GM19438 (cell line): ENCODE measurements around the gene RHNO1.

Source experiments
- ATAC-seq: cut with Tn5 transposase; IDR thresholded peaks from one replicate; pipeline ENCODE4 v1.9.1; 2021; ENCODE audit warnings: low read depth; ENCODE audit not compliant: unreplicated experiment

Gene RHNO1

DNA sequence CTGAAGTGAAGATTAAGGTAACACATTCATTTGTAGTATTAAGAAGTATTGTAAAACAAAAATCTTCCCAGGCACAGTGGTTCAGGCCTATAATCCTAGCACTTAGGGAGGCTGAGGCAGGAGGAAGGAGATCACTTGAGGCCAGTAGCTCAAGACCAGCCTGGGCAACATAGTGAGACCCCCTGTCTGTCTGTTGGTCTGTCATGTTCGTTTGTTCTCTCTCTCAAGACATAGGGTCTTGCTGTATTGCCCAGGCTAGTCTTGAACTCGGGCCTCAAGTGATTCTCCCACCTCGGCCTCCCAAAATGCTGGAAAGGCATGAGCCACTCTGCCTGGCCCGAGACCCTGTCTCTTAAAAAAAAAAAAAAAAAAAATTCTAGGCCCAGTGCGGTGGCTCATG lies 20.4 kb downstream of the RHNO1 start:
- no peak for ATAC-seq

DNA sequence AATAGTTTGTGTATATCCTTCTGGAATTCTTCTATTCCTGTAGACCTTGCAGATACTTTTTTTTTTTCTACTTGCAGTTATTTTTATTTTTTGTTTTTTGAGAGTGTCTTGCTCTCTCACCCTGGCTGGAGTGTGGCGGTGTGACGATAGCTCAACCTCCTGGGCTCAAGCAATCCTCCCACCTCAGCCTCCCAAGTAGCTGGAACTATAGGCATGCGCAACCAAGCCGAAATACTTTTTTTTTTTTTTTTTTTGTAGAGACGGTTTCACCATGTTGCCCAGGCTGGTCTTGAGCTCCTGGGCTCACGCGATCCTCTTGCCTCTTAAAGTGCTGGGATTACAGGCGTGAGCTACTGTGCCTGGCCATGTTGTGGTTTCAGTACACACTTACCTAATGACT lies 23.6 kb downstream of the RHNO1 start:
- no peak for ATAC-seq

DNA sequence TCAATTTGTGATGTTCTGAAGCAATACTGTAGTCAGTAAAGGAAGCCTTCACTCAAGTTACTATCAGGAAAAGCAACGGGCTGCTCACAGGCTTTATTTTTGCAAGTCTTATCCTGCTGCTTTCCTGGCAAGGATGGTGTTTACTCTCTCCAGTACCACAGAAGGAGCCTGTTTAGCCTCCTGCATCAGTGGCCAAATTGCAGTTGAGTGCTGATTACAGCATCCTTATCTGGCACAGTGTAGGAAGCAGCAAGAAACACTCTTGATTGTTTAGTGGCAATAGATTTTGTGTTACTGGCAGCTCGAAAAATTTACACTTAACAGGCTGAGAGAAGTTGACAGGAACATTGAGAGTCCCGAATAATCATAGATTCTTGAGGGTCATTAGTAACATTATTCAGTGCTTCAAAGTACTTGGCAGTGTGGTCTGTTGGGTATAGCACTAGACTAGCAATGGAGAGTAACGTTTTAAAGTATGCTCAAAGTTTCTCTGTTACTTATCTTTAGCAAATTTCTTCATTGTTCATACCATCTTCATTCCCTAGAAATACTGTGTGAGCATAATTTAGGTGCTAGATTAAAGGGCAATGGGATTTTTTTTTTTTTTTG lies 25.4 kb downstream of the RHNO1 start:
- no peak for ATAC-seq

DNA sequence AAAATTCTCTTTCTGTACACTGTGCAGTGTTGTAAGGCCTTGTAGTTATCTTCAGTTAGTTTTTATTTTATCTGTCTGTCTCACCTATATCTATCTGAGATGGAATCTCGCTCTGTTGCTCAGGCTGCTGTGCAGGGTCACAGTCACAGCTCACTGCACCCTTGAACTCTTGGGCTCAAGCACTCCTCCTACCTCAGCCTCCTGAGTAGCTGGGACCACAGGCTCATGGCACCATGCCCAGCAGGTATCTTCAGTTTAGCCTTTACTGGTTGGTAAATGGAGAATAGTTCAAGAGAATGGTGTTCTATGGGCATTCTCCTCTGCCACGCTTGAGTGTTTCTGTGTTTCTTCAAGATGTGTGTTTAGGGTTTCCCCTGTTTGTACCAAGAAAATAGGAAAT lies 27.2 kb downstream of the RHNO1 start:
- ATAC-seq: no peak

DNA sequence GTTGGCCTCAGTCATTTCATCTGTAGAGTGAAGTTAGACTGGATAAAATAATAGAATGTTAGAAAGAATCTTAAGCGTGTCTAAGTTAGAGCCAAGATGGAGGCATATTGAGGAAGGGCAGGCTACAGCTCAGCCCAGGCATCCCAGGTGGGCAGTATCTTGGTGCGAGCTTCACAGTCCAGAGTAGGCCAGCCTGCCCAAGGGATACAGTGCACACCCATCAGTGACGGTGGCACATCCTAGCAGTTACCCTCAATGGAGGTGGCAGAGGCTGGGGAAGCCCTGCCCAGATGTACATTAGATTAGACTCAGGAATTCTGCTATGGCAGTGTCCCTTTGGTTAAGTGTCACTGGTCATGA lies 35.2 kb downstream of the RHNO1 start:
- ATAC-seq: no peak

DNA sequence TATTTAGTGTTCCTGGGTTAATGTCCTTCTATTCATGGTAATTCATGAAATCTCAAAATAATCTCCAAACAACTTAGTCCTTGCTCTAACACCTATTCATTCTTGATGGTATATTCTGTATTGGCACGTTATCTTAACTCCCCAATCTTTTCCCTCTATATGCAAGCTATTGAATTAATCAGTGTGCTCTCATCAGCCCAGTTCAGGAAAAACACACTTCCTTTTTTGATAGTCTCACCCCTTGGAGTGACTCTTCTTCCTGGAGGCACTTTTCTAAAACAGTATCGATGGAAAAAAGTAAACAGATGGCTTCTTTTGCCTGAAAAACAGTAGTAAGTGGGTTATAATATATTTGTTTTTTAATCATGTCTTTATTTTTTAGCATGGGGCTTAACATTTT lies 42.2 kb downstream of the RHNO1 start:
- no peak for ATAC-seq

DNA sequence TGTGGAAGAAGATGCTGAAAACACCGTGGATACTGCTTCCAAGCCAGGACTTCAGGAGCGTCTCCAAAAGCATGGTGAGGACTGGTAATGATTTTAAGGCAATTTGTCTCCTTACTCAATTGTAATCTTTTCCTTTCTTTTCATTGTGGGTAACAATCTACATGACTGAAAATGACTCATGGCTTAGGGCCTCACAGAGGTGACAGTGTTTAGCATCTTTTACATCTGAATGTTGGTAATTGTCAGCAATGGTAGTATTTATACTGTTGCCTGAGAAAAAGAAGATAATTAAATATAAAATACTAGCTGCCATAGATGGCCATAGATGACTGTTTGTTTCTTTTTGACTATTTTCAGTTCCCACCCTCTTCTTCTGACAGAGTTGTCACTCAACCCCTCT lies 45.3 kb downstream of the RHNO1 start:
- no peak for ATAC-seq

DNA sequence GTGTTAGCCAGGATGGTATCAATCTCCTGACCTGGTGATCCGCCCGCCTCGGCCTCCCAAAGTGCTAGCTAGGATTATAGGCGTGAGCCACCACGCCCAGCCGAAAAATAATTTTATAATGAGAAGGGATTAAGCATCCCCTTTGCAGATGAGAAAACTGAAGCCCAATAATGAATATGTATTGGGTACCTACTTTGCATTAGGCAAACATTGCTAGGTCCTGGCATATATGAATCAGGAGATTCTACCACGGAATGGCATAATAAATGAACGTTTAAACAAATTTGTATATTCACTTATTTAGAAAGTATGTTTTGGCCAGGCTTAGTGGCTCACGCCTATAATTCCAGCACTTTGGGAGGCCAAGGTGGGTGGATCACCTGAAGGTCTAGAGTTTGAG lies 46.0 kb downstream of the RHNO1 start:
- no peak for ATAC-seq

DNA sequence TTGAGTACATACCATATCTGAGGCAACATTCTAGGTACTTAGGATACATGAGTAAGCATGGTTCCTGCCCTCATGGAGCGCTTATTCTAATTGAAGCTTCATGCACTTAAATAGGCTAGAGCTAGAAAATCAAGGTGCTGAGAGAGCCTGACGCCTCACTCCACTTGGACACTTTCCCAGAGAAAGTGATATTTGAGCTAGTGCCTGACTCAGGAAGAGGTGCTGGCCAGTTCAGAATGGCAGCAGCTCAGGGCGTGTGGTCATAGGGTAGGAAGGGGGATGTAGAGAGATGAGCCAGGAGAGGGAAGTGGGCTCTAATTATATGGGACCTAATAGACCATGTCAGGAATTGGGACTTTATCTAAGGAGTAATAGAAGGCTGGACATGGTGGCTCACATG lies 47.0 kb downstream of the RHNO1 start:
- no peak for ATAC-seq

DNA sequence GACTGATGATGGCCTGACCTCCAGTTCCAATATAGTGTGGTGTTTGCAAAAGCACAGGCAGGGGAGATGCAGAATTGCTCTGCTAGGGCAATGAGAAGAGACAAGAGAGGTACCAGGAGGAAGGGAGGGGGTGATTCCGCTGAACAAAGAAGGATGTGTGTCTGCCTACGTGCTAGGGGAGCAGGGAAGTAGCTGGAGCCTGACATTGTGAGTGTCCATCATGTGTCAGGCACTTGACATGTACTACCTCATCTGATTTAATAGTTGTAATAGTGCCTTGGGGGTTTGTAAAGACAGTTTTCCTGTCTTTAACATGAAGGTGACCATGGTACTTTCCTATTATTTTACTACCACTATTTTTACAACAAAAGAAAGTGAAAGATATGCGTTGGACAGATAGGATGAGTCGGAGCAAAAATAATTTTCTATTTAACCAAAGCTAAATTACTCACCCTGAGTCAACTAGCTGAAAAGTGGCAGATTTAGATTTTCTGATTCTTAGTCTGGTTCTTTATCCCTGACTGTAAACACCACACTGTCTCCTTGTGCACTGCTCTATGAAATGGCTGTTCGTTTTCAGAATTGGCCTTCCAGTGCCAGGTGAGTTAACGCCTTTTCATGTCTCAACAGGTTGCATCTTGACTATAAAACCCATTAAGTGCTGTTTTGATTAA lies 48.4 kb downstream of the RHNO1 start:
- no peak for ATAC-seq

DNA sequence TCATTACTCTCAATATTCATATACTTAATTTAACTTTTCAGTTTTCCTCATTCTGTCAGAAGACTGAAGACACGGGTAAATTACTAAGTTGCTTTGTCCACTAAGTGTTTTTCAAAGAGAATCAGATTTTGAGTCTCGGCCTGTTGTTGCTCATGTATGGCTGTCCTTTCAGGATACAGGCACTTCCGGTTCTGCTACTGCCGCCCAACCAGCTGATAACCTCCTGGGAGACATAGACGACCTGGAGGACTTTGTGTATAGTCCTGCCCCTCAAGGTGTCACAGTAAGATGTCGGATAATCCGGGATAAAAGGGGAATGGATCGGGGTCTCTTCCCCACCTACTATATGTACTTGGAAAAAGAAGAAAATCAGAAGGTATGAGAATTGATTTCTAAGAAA lies 53.8 kb downstream of the RHNO1 start:
- no peak for ATAC-seq

DNA sequence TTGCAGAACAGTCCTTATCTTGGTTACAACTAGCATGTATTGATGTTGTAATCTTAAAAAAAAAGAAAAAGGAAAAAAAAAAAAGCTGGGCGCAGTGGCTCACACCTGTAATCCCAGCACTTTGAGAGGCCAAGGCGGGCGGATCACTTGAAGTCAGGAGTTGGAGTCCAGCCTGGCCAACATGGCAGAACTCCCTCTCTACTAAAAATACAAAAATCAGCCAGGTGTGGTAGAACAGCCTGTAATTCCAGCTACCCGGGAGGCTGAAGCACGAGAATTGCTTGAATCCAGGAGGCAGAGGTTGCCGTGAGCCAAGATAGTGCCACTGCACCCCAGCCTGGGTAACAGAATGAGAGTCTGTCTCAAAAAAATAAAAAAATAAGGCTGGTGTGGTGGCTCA lies 56.6 kb downstream of the RHNO1 start:
- ATAC-seq: no peak

DNA sequence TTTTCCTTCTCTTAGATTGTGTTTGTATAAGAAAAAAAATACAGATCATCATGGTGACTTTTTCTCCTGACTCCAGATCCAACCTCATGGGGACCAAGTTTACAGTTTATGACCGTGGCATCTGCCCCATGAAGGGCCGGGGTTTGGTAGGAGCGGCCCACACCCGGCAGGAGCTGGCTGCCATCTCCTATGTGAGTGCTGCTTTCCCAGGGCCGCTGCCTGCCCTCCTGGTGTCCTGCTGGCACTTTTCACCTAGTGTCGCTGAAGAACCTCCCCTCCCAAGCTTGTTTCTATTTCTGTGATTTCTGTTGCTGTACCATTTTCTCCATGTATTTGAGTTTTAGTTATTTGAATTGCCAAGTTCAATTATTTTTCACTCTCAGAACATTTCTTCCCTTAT lies 57.3 kb downstream of the RHNO1 start:
- ATAC-seq: no peak

DNA sequence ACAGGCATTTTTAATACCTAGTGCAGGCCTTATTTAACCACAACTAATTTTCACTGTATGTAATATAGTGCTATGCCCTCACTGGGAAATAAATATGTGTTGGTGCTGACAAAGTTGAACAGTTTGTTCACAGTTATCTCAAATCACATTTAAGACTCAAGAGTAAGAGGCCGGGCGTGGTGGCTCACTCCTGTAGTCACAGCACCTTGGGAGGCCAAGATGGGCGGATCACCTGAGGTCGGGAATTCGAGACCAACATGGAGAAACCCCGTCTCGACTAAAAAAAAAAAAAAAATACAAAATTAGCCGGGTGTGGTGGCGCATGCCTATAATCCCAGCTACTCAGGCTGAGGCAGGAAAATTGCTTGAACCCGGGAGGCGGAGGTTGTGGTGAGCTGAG lies 59.3 kb downstream of the RHNO1 start:
- ATAC-seq: no peak

DNA sequence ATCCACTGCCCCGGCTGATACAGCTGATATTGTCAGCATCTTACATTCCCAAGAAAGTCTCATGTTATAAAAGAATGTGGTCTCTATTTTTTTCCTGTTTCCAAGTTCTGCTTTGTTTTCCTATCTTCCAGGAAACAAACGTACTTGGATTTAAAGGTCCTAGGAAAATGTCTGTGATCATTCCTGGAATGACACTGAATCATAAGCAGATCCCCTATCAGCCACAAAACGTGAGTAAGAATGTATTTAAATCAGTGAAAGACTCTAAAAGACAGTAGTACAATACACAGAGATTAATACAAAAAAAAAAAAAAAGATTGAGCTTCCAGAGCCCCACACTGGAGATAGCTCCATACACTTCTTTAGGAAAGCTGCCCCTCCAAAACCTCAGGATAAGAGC lies 60.5 kb downstream of the RHNO1 start:
- no peak for ATAC-seq
